CD4-positive, CD25-positive, alpha-beta regulatory T cell (primary cell): ENCODE data around the gene SPINK14. TPM values are rescaled to one million over a fixed set of nuclear protein-coding genes. Genes with fewer than 3 reads are reported as not detected.

Source experiments
- ATAC-seq, 2 donors: fragments of 150-1000 bp; cut with Tn5 transposase; one replicate each; pipeline ENCODE4 v1.10.0; 2021; ENCODE audit warnings: low read depth in 2 of 2, moderate number of reproducible peaks in 2 of 2, moderate library complexity in 1 of 2
- DNase-seq, 3 donors: peaks; one replicate each; pipeline versions ENCODE4 v3.0.0 to v3.0.0-alpha.2; 2012 to 2022; ENCODE audit warnings: mixed read lengths in 1 of 3
- H3K27ac ChIP-seq: one replicate; pipeline ENCODE4 v1.7.0; 2013; ENCODE audit warnings: mild to moderate bottlenecking, low read length; ENCODE audit not compliant: insufficient read depth, poor library complexity, severe bottlenecking
- H3K27me3 ChIP-seq: one replicate; pipeline ENCODE4 v1.7.0; 2013; ENCODE audit warnings: low read length; ENCODE audit not compliant: control insufficient read depth, insufficient read depth
- H3K36me3 ChIP-seq: one replicate; pipeline ENCODE4 v1.7.0; 2013; ENCODE audit warnings: mild to moderate bottlenecking, low read length, moderate library complexity; ENCODE audit not compliant: control insufficient read depth, insufficient read depth
- H3K4me1 ChIP-seq: 2 replicates; pipeline ENCODE4 v1.7.0; 2013; ENCODE audit warnings: mild to moderate bottlenecking, low read length; ENCODE audit not compliant: insufficient read depth, control insufficient read depth, poor library complexity, severe bottlenecking
- H3K4me3 ChIP-seq: one replicate; pipeline ENCODE4 v1.7.0; 2013; ENCODE audit warnings: low read depth, mild to moderate bottlenecking, low read length, moderate library complexity
- H3K9me3 ChIP-seq, 2 experiments: 1 replicate in 1 of 2; 2 replicates in 1 of 2; pipeline ENCODE4 v1.7.0; 2013; ENCODE audit warnings: low read length in 2 of 2, mild to moderate bottlenecking in 1 of 2, moderate library complexity in 1 of 2; ENCODE audit not compliant: control insufficient read depth in 2 of 2
- H3K27ac Mint-ChIP-seq, 3 donors: one replicate each; pipeline ENCODE4 v1.8.0; 2020 to 2022; ENCODE audit warnings: mild to moderate bottlenecking in 3 of 3, mixed read lengths in 3 of 3, moderate library complexity in 2 of 3
- H3K27me3 Mint-ChIP-seq: one replicate; pipeline ENCODE4 v1.8.0; 2022; ENCODE audit warnings: mild to moderate bottlenecking, mixed read lengths
- H3K36me3 Mint-ChIP-seq: one replicate; pipeline ENCODE4 v1.8.0; 2020; ENCODE audit warnings: mixed read lengths
- H3K4me1 Mint-ChIP-seq, 4 donors: one replicate each; pipeline ENCODE4 v1.8.0; 2020 to 2022; ENCODE audit warnings: mixed read lengths in 4 of 4, mild to moderate bottlenecking in 1 of 4
- H3K4me3 Mint-ChIP-seq, 4 donors: one replicate each; pipeline ENCODE4 v1.8.0; 2020 to 2022; ENCODE audit warnings: mild to moderate bottlenecking in 4 of 4, mixed read lengths in 4 of 4, moderate library complexity in 3 of 4
- H3K9me3 Mint-ChIP-seq, 7 donors: one replicate each; pipeline ENCODE4 v1.8.0; 2020 to 2022; ENCODE audit warnings: mixed read lengths in 7 of 7, mild to moderate bottlenecking in 3 of 7, moderate library complexity in 2 of 7
- polyA plus RNA-seq, 4 donors: library from polyadenylated mRNA; unstranded; fragments of 300-500 nt; fragmentation: Illumina TruSeq; gene quantifications; one replicate each; pipeline ENCODE4 v1.2.3, GENCODE V29; 2021
- total RNA-seq: library from RNA; stranded (reverse); gene quantifications from one replicate; pipeline ENCODE4 v1.2.3, GENCODE V29; 2022

Gene SPINK14
- total and polyA plus RNA-seq, 5 donors from 2014 or later = not detected

DNA sequence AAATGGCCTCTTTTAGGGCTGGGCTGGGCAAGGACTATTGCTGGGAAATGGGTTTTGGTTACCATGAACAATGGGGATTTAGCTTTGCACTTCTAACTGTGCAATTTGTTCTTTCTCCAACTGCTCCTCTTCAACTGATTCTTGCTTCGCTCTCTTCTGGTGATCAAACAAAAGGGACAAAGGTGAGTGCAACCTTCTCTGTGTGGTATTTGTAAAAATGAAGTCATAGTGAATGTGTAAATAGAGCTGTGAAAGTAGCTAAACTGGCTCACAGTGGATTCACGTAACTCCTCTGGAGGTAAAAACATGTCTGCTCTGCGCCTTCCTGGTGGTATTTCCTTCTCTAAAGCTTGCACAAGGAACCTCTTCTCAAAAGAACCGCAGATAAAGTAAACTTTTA is 20.9 kb upstream of the SPINK14 start:
- Histone ChIP-seq H3K27me3 (peaks cover 2% of the 10 kb centered on the region), H3K4me3 (no peak overlapping the region), H3K36me3 (no peaks in the 10 kb centered on the region), H3K27ac (no peak overlapping the region), H3K4me1 (no peaks in the 10 kb centered on the region), H3K9me3 (no peaks in the 10 kb centered on the region)
- ATAC-seq (no peak), DNase-seq (no peak)
- Mint-ChIP-seq H3K9me3 (peaks cover 0 to 3% (median 0%) of the 10 kb centered on the region in 7 donors), H3K27ac (no peak overlapping the region), H3K4me3 (no peak overlapping the region), H3K27me3 (peaks cover 7% of the 10 kb centered on the region), H3K36me3 (no peaks in the 10 kb centered on the region), H3K4me1 (no peaks in the 10 kb centered on the region)

DNA sequence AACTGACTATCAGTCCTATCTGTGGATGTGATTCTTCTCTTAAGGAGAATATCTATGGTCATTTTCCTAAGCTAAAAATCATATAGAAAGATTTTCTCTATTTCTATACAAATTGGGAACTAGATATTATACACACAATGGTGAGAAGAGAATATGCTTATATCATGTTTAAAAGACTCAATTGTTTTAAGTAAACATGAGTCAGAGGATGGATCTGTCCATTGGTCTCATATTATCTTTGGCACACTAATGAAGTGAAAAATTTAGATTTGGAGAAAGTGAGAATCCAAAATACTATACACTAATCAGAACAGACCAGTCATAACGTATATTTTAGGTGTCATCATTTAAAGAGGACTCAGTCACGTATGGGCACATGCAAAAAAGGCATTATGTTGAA is 16.5 kb upstream of the SPINK14 start:
- Histone ChIP-seq H3K27me3 (peaks cover 2% of the 10 kb centered on the region), H3K4me3 (no peak overlapping the region), H3K27ac (no peak overlapping the region), H3K4me1 (no peaks in the 10 kb centered on the region), H3K9me3 (no peaks in the 10 kb centered on the region), H3K36me3 (no peaks in the 10 kb centered on the region)
- H3K36me3 Mint-ChIP-seq = no peaks in the 10 kb centered on the region
- no peak overlapping the region for H3K4me3 Mint-ChIP-seq
- DNase-seq = no peak
- peaks cover 7% of the 10 kb centered on the region for H3K27me3 Mint-ChIP-seq
- H3K27ac Mint-ChIP-seq = no peak overlapping the region
- no peaks in the 10 kb centered on the region for H3K4me1 Mint-ChIP-seq
- ATAC-seq = no peak
- H3K9me3 Mint-ChIP-seq = peaks cover 0 to 1% (median 0%) of the 10 kb centered on the region in 7 donors

GRCh38 chr5:148152781-148153180 is 15.6 kb upstream of the SPINK14 start:
- Mint-ChIP-seq H3K4me3 (no peak overlapping the region), H3K27me3 (peaks cover 7% of the 10 kb centered on the region), H3K9me3 (peaks cover 0 to 1% (median 0%) of the 10 kb centered on the region in 7 donors), H3K27ac (no peak overlapping the region), H3K4me1 (no peaks in the 10 kb centered on the region), H3K36me3 (no peaks in the 10 kb centered on the region)
- Histone ChIP-seq H3K27ac (no peak overlapping the region), H3K36me3 (no peaks in the 10 kb centered on the region), H3K4me1 (no peaks in the 10 kb centered on the region), H3K4me3 (no peak overlapping the region), H3K9me3 (no peaks in the 10 kb centered on the region), H3K27me3 (no peaks in the 10 kb centered on the region)
- no peak for ATAC-seq
- DNase-seq = no peak

- DNase-seq (no peak), ATAC-seq (no peak)
- H3K4me3 Mint-ChIP-seq = no peak overlapping the region
- Histone ChIP-seq H3K4me1 (no peaks in the 10 kb centered on the region), H3K27me3 (no peaks in the 10 kb centered on the region), H3K27ac (no peak overlapping the region), H3K36me3 (no peaks in the 10 kb centered on the region), H3K4me3 (no peak overlapping the region), H3K9me3 (no peaks in the 10 kb centered on the region)
- H3K36me3 Mint-ChIP-seq = no peaks in the 10 kb centered on the region
- H3K4me1 Mint-ChIP-seq = no peaks in the 10 kb centered on the region
- H3K27ac Mint-ChIP-seq = no peak overlapping the region
- H3K9me3 Mint-ChIP-seq = no peaks in the 10 kb centered on the region
- peaks cover 7% of the 10 kb centered on the region for H3K27me3 Mint-ChIP-seq
These were observed 11.7 kb upstream of the SPINK14 start for GRCh38 chr5:148156609-148157008.

GRCh38 chr5:148162038-148162437 is 6.3 kb upstream of the SPINK14 start:
- H3K27ac Mint-ChIP-seq = no peak overlapping the region
- H3K4me3 ChIP-seq = no peak overlapping the region
- H3K9me3 ChIP-seq = no peaks in the 10 kb centered on the region
- ATAC-seq (no peak), DNase-seq (no peak)
- no peaks in the 10 kb centered on the region for H3K36me3 Mint-ChIP-seq
- H3K27me3 ChIP-seq = no peaks in the 10 kb centered on the region
- no peaks in the 10 kb centered on the region for H3K4me1 ChIP-seq
- H3K9me3 Mint-ChIP-seq = peaks cover 0 to 3% (median 0%) of the 10 kb centered on the region in 7 donors
- H3K4me1 Mint-ChIP-seq = peaks cover 0 to 2% (median 0%) of the 10 kb centered on the region in 4 donors
- no peaks in the 10 kb centered on the region for H3K27me3 Mint-ChIP-seq
- H3K27ac ChIP-seq = no peak overlapping the region
- no peaks in the 10 kb centered on the region for H3K36me3 ChIP-seq
- no peak overlapping the region for H3K4me3 Mint-ChIP-seq

GRCh38 chr5:148163345-148163744 is 5.0 kb upstream of the SPINK14 start:
- Histone ChIP-seq H3K27me3 (no peaks in the 10 kb centered on the region), H3K4me1 (no peaks in the 10 kb centered on the region), H3K9me3 (no peaks in the 10 kb centered on the region), H3K36me3 (no peaks in the 10 kb centered on the region), H3K4me3 (no peak overlapping the region), H3K27ac (no peak overlapping the region)
- Mint-ChIP-seq H3K4me1 (peaks cover 0 to 2% (median 0%) of the 10 kb centered on the region in 4 donors), H3K36me3 (no peaks in the 10 kb centered on the region), H3K4me3 (no peak overlapping the region), H3K27me3 (no peaks in the 10 kb centered on the region), H3K27ac (no peak overlapping the region), H3K9me3 (peaks cover 0 to 3% (median 0%) of the 10 kb centered on the region in 7 donors)
- no peak for DNase-seq
- no peak for ATAC-seq

- no peaks in the 10 kb centered on the region for H3K27me3 ChIP-seq
- no peaks in the 10 kb centered on the region for H3K36me3 ChIP-seq
- H3K27ac Mint-ChIP-seq = no peak overlapping the region
- no peak for ATAC-seq
- DNase-seq = no peak
- peaks cover 0 to 2% (median 0%) of the 10 kb centered on the region in 4 donors for H3K4me1 Mint-ChIP-seq
- H3K4me3 Mint-ChIP-seq = no peak overlapping the region
- H3K4me1 ChIP-seq = no peaks in the 10 kb centered on the region
- peaks cover 0 to 3% (median 0%) of the 10 kb centered on the region in 7 donors for H3K9me3 Mint-ChIP-seq
- H3K36me3 Mint-ChIP-seq = no peaks in the 10 kb centered on the region
- H3K27me3 Mint-ChIP-seq = no peaks in the 10 kb centered on the region
- H3K27ac ChIP-seq = no peak overlapping the region
- H3K9me3 ChIP-seq = no peaks in the 10 kb centered on the region
- H3K4me3 ChIP-seq = no peak overlapping the region
These were observed 1.6 kb upstream of the SPINK14 start for GRCh38 chr5:148166550-148167283.

DNA sequence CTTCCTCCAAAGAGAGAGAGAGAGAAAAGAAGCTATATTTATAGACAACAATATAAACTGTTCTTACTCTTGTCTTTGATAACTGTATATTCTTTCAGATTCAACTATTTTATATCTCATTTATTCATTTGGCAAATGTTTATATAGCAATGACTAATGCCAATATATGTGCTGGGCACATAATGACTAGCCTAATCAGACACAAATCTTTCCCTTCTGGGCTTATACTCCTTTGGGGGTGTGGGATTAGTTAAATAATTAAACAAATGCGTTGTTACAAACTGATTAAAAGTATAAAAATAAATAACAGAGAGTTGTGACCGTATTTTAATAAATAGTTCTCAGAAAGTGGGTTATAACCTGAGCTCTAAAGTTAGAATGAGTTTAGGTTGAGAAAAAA is 4.0 kb downstream of the SPINK14 start:
- Mint-ChIP-seq H3K36me3 (no peaks in the 10 kb centered on the region), H3K27me3 (no peaks in the 10 kb centered on the region), H3K27ac (no peak overlapping the region), H3K4me1 (no peaks in the 10 kb centered on the region), H3K9me3 (no peaks in the 10 kb centered on the region), H3K4me3 (no peak overlapping the region)
- no peaks in the 10 kb centered on the region for H3K36me3 ChIP-seq
- H3K4me3 ChIP-seq = no peak overlapping the region
- H3K4me1 ChIP-seq = no peaks in the 10 kb centered on the region
- no peaks in the 10 kb centered on the region for H3K9me3 ChIP-seq
- no peak overlapping the region for H3K27ac ChIP-seq
- ATAC-seq (no peak), DNase-seq (no peak)
- H3K27me3 ChIP-seq = no peaks in the 10 kb centered on the region
